Glutamatergic neuron (in vitro differentiated cells): Measurements from ENCODE around the gene KRTAP16-1. TPM values are rescaled to one million over a fixed set of nuclear protein-coding genes. Genes with fewer than 3 reads are reported as not detected.
A peak's percentile ranks its signal among the peaks of the same experiment; 100 is the strongest.

Experiments used
- DNase-seq: peaks from one replicate; pipeline ENCODE4 v3.0.0; 2022
- H3K27ac Mint-ChIP-seq: one replicate; pipeline ENCODE4 v1.8.0; 2020; ENCODE audit warnings: mild to moderate bottlenecking, mixed read lengths, inconsistent platforms; ENCODE audit not compliant: unreplicated experiment
- H3K27me3 Mint-ChIP-seq: one replicate; pipeline ENCODE4 v1.8.0; 2020; ENCODE audit warnings: mild to moderate bottlenecking, moderate library complexity, mixed read lengths, inconsistent platforms; ENCODE audit not compliant: unreplicated experiment
- H3K36me3 Mint-ChIP-seq: one replicate; pipeline ENCODE4 v1.8.0; 2020; ENCODE audit warnings: mild to moderate bottlenecking, mixed read lengths, inconsistent platforms; ENCODE audit not compliant: unreplicated experiment
- H3K4me1 Mint-ChIP-seq: one replicate; pipeline ENCODE4 v1.8.0; 2020; ENCODE audit warnings: mild to moderate bottlenecking, low read depth, mixed read lengths, inconsistent platforms; ENCODE audit not compliant: unreplicated experiment
- H3K4me3 Mint-ChIP-seq: one replicate; pipeline ENCODE4 v1.8.0; 2020; ENCODE audit warnings: mild to moderate bottlenecking, mixed read lengths, inconsistent platforms; ENCODE audit not compliant: unreplicated experiment
- H3K9me3 Mint-ChIP-seq: one replicate; pipeline ENCODE4 v1.8.0; 2020; ENCODE audit warnings: mild to moderate bottlenecking, moderate library complexity, mixed read lengths, inconsistent platforms; ENCODE audit not compliant: unreplicated experiment
- CTCF ChIP-seq: fragments of 200-600 bp; sonication (generic); IDR thresholded peaks from one replicate; pipeline ENCODE4 v1.5.0; 2021; ENCODE audit not compliant: partially characterized antibody, unreplicated experiment
- total RNA-seq: library from RNA; stranded (reverse); fragmentation: NEBNext Ultra II Directional; extraction: Animal tissue kit (Norgen Biotek cat#: 25700); gene quantifications from one replicate; pipeline ENCODE4 v1.2.1, GENCODE V29; 2021; ENCODE audit not compliant: unreplicated experiment

Gene KRTAP16-1
- total RNA-seq, 1 donor from 2014 or later = not detected

- DNase-seq = no peak
- no peak overlapping the region for H3K4me3 Mint-ChIP-seq
- peaks cover 8% of the 10 kb centered on the region for H3K36me3 Mint-ChIP-seq
- H3K9me3 Mint-ChIP-seq = peaks cover 3% of the 10 kb centered on the region
- peaks cover 7% of the 10 kb centered on the region for H3K27me3 Mint-ChIP-seq
- no peak overlapping the region for H3K27ac Mint-ChIP-seq
- TF ChIP-seq CTCF = no peak
- no peaks in the 10 kb centered on the region for H3K4me1 Mint-ChIP-seq
These were observed 31.4 kb upstream of the KRTAP16-1 start for GRCh38 chr17:41340494-41340893.

DNA sequence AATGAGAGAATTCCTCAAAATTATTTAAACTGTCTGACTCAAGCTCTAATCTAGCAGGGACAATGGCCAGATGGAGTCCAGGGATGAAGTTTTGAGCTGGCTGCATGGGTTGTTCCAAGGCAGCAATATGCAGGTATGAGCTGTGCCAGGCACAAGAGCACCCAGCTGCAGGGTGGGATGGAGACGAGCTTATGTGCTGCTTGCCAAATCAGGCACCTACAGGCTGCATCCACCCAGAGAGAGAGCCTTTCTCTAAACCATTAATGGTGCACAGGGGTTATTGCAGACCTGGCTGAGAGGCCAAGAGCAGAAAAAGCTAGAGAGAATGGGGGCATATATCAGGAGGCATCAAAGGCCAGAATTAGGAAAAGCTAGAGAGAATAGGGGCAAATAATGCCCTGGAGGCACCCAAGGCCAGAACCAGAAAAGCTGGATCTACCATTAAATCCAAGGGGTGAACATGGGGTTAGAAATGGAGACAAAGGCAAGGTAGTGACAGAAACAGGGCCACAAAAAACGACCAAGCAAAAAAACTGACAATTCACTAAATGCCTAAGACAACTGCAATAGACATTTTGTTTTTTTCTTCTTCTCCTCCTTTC is 30.6 kb upstream of the KRTAP16-1 start:
- H3K27ac Mint-ChIP-seq = peak overlapping the region; percentile 3
- no peak overlapping the region for H3K4me3 Mint-ChIP-seq
- peaks cover 3% of the 10 kb centered on the region for H3K9me3 Mint-ChIP-seq
- H3K36me3 Mint-ChIP-seq = peaks cover 8% of the 10 kb centered on the region
- H3K4me1 Mint-ChIP-seq = no peaks in the 10 kb centered on the region
- TF ChIP-seq CTCF = no peak
- no peak for DNase-seq
- peaks cover 7% of the 10 kb centered on the region for H3K27me3 Mint-ChIP-seq

GRCh38 chr17:41338961-41339485 is 29.9 kb upstream of the KRTAP16-1 start:
- H3K36me3 Mint-ChIP-seq = peaks cover 10% of the 10 kb centered on the region
- no peak for DNase-seq
- H3K27ac Mint-ChIP-seq = no peak overlapping the region
- H3K9me3 Mint-ChIP-seq = peaks cover 5% of the 10 kb centered on the region
- H3K4me3 Mint-ChIP-seq = no peak overlapping the region
- no peak for TF ChIP-seq CTCF
- peaks cover 2% of the 10 kb centered on the region for H3K4me1 Mint-ChIP-seq
- H3K27me3 Mint-ChIP-seq = peaks cover 9% of the 10 kb centered on the region

DNA sequence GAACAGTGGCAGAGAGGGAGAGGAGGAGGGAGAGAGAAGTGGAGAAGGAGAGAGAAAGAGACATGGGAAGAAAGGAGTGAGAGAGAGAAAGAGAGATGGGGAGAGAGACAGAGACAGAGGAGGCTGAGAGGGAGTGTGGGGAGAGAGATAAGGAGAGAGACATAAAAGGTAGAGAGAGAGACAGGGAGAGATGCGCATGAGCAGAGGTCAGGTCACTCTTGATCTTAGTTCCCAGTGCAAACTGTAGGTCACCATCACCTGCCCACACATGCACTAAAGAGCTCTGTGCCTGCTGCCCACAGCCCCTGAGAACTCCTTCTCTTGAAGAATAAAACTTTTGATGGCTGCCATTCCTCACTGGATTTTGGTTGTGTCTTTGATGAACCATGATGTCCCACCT is 26.6 kb upstream of the KRTAP16-1 start:
- H3K27me3 Mint-ChIP-seq = peaks cover 6% of the 10 kb centered on the region
- peaks cover 3% of the 10 kb centered on the region for H3K36me3 Mint-ChIP-seq
- H3K4me3 Mint-ChIP-seq = no peak overlapping the region

More for the DNA sequence above, 26.6 kb upstream of the KRTAP16-1 start:
- no peak for DNase-seq
- Mint-ChIP-seq H3K9me3 (peaks cover 1% of the 10 kb centered on the region), H3K4me1 (peaks cover 2% of the 10 kb centered on the region), H3K27ac (no peak overlapping the region)
- no peak for TF ChIP-seq CTCF
